ENCODE results near the gene NMBR.

GRCh38 chr6:142031035-142031434 is 115.9 kb downstream of the NMBR start:
- TF ChIP-seq, protein P1, sequence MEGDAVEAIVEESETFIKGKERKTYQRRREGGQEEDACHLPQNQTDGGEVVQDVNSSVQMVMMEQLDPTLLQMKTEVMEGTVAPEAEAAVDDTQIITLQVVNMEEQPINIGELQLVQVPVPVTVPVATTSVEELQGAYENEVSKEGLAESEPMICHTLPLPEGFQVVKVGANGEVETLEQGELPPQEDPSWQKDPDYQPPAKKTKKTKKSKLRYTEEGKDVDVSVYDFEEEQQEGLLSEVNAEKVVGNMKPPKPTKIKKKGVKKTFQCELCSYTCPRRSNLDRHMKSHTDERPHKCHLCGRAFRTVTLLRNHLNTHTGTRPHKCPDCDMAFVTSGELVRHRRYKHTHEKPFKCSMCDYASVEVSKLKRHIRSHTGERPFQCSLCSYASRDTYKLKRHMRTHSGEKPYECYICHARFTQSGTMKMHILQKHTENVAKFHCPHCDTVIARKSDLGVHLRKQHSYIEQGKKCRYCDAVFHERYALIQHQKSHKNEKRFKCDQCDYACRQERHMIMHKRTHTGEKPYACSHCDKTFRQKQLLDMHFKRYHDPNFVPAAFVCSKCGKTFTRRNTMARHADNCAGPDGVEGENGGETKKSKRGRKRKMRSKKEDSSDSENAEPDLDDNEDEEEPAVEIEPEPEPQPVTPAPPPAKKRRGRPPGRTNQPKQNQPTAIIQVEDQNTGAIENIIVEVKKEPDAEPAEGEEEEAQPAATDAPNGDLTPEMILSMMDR (IDR thresholded peaks at IDR 0.05) = no peak
- TF ChIP-seq POLR2A (IDR thresholded peaks at IDR 0.05) = no peak
- no peak for TF ChIP-seq POLR2AphosphoS5 (IDR thresholded peaks at IDR 0.05)

All from suprapubic skin (tissue), 4 donors.